GM12878 (cell line): ENCODE data around the gene ANKRD33B. TPM values are rescaled to one million over a fixed set of nuclear protein-coding genes. Genes with fewer than 3 reads are reported as not detected.

Experiments used
- ATAC-seq: fragments of 200-7000 bp; cut with Tn5 transposase; 3 replicates; pipeline ENCODE4 v1.9.1; 2020; ENCODE audit warnings: mild to moderate bottlenecking, moderate library complexity
- BruUV-seq: library from RNA; stranded (reverse); fragments of 400-500 nt; replicated peaks from 2 replicates; lab custom pipeline; 2021; lab: Mats Ljungman, UMichigan
- CTCF ChIA-PET: fragments of 300-600 bp; sonication (Branson Sonifier 250); formaldehyde crosslinking; extraction: SDS; loops from one replicate; lab custom pipeline; 2021; ENCODE audit warnings: inconsistent platforms; lab: Yijun Ruan, JAX
- POLR2A ChIA-PET: fragments of 350-600 bp; formaldehyde crosslinking; extraction: SDS; loops from one replicate; lab custom pipeline; 2021; ENCODE audit warnings: inconsistent platforms; lab: Charles Lee
- RAD21 ChIA-PET: fragments of 300-600 bp; sonication (Branson Sonifier 250); formaldehyde crosslinking; loops from one replicate; lab custom pipeline; 2023; ENCODE audit warnings: antibody characterized with exemption; ENCODE audit not compliant: unreplicated experiment; lab: Charles Lee
- SMC1A ChIA-PET: fragments of 300-600 bp; sonication (Branson Sonifier 250); formaldehyde crosslinking; loops from one replicate; lab custom pipeline; 2023; ENCODE audit not compliant: unreplicated experiment, uncharacterized antibody; lab: Charles Lee
- DNase-seq: peaks from one replicate; pipeline ENCODE4 v3.0.0-alpha.2; 2011; ENCODE audit warnings: low read depth, low spot score
- FAIRE-seq: peaks from 3 replicates; lab custom pipeline; 2011; peaks lifted over from hg19 to GRCh38; lab: Jason Lieb, UNC
- H2AFZ ChIP-seq: 2 replicates; pipeline ENCODE4 v1.6.0; 2011; ENCODE audit warnings: low read depth, low read length, control low read depth; ENCODE audit not compliant: control insufficient read depth
- H3K27ac ChIP-seq: 2 replicates; pipeline ENCODE4 v1.5.1; 2011; ENCODE audit warnings: control low read depth; ENCODE audit not compliant: control insufficient read depth, insufficient read depth
- H3K27me3 ChIP-seq, 2 experiments: replicated peaks in 1 of 2; 2 replicates each; pipeline versions ENCODE4 v1.6.0 to v1.6.1; 2011; ENCODE audit warnings: low read length in 1 of 2; ENCODE audit not compliant: control insufficient read depth in 2 of 2, insufficient read depth in 2 of 2
- H3K36me3 ChIP-seq, 2 experiments: 2 replicates each; pipeline ENCODE4 v1.5.1; 2011; ENCODE audit warnings: low read length in 1 of 2; ENCODE audit not compliant: control insufficient read depth in 2 of 2, insufficient read depth in 2 of 2
- H3K4me1 ChIP-seq: 2 replicates; pipeline ENCODE4 v1.6.1; 2011; ENCODE audit warnings: mild to moderate bottlenecking, low read length, moderate library complexity, mixed read lengths; ENCODE audit not compliant: control insufficient read depth, insufficient read depth
- H3K4me2 ChIP-seq: 2 replicates; pipeline ENCODE4 v1.6.0; 2011; ENCODE audit warnings: control low read depth; ENCODE audit not compliant: control insufficient read depth, insufficient read depth
- H3K4me3 ChIP-seq: fragments of 200-600 bp; sonication (generic); 2 replicates; pipeline ENCODE4 v1.5.1; 2016
- H3K79me2 ChIP-seq: 2 replicates; pipeline ENCODE4 v1.6.0; 2011; ENCODE audit warnings: low read length; ENCODE audit not compliant: control insufficient read depth, insufficient read depth
- H3K9ac ChIP-seq: 2 replicates; pipeline ENCODE4 v1.8.0; 2011; ENCODE audit warnings: low read length, control low read depth, mixed read lengths; ENCODE audit not compliant: control insufficient read depth, insufficient read depth
- H3K9me3 ChIP-seq: replicated peaks from 3 replicates; pipeline ENCODE4 v1.5.1; 2011; ENCODE audit warnings: mild to moderate bottlenecking, low read length; ENCODE audit not compliant: control insufficient read depth, insufficient read depth
- H4K20me1 ChIP-seq: 2 replicates; pipeline ENCODE4 v1.6.0; 2011; ENCODE audit not compliant: control insufficient read depth, insufficient read depth
- BCL11A ChIP-seq: IDR thresholded peaks from 2 replicates; pipeline ENCODE4 v1.6.1; 2011; ENCODE audit warnings: low read depth, low read length
- CEBPB ChIP-seq, 2 experiments: fragments of 150-350 bp in 1 of 2; IDR thresholded peaks; 2 replicates each; pipeline ENCODE4 v1.6.1; 2012 to 2014; ENCODE audit warnings: low read depth in 2 of 2, low read length in 2 of 2, borderline replicate concordance in 1 of 2, inconsistent platforms in 1 of 2
- CHD2 ChIP-seq: IDR thresholded peaks from 2 replicates; pipeline ENCODE4 v1.6.1; 2011; ENCODE audit warnings: low read depth, low read length, improper control_type of control experiment, borderline replicate concordance
- CUX1 ChIP-seq: IDR thresholded peaks from 2 replicates; pipeline ENCODE4 v1.6.1; 2012; ENCODE audit warnings: improper control_type of control experiment, low read depth, low read length; ENCODE audit not compliant: insufficient replicate concordance
- IKZF1 ChIP-seq: fragments of 450-650 bp; conservative IDR thresholded peaks from 2 replicates; pipeline ENCODE4 v1.6.1; 2017; ENCODE audit warnings: antibody characterized with exemption, mild to moderate bottlenecking
- MTA2 ChIP-seq: fragments of 450-650 bp; IDR thresholded peaks from 2 replicates; pipeline ENCODE4 v1.6.1; 2016; ENCODE audit warnings: low read depth, mild to moderate bottlenecking, moderate library complexity
- MYC ChIP-seq: IDR thresholded peaks from 2 replicates; pipeline ENCODE4 v1.6.1; 2011; ENCODE audit warnings: mild to moderate bottlenecking, low read length, moderate library complexity, inconsistent platforms; ENCODE audit not compliant: insufficient read depth, insufficient replicate concordance, insufficient read length, severe bottlenecking
- NR2C1 ChIP-seq: fragments of 450-650 bp; IDR thresholded peaks from 2 replicates; pipeline ENCODE4 v1.6.1; 2017; ENCODE audit warnings: antibody characterized with exemption, mild to moderate bottlenecking, moderate library complexity
- SIN3A ChIP-seq: IDR thresholded peaks from 2 replicates; pipeline ENCODE4 v1.6.1; 2012; ENCODE audit warnings: low read depth, low read length, improper control_type of control experiment
- SMAD1 ChIP-seq: fragments of 450-650 bp; IDR thresholded peaks from 2 replicates; pipeline ENCODE4 v1.6.1; 2018; ENCODE audit warnings: mild to moderate bottlenecking, low read depth; ENCODE audit not compliant: partially characterized antibody
- SPI1 ChIP-seq: IDR thresholded peaks from 2 replicates; pipeline ENCODE4 v1.6.1; 2011; ENCODE audit warnings: low read depth, mild to moderate bottlenecking, low read length, moderate library complexity, borderline replicate concordance; ENCODE audit not compliant: insufficient read depth
- STAT1 ChIP-seq: fragments of 450-650 bp; conservative IDR thresholded peaks from 2 replicates; pipeline ENCODE4 v1.6.1; 2014; ENCODE audit warnings: antibody characterized with exemption, mild to moderate bottlenecking
- WGBS: methylation state at CpG from one replicate; pipeline ENCODE4 v1.1.6; 2016; ENCODE audit warnings: low lambda C conversion rate; ENCODE audit not compliant: insufficient replicate concordance, insufficient coverage; ENCODE audit errors: missing lambda C conversion rate; 5-methylcytosine and 5-hydroxymethylcytosine counted together
- in situ Hi-C: fragments of 300-500 bp; cut with MboI; formaldehyde crosslinking; loops from 9 replicates; pipeline ENCODE4 v1.14.3; 2018; ENCODE audit warnings: mixed read lengths
- intact Hi-C: fragments of 100-400 bp; cut with micrococcal nuclease; formaldehyde crosslinking; loops from one replicate; pipeline ENCODE4 v1.14.2; 2022; ENCODE audit not compliant: unreplicated experiment
- polyA plus RNA-seq, 11 experiments: library from polyadenylated mRNA; depleted of rRNA in 4 of 11; unstranded in 6 of 11; stranded (reverse) in 5 of 11; fragments of >200 nt; fragmentation: Nextera tagmentation in 4 of 11; fragmentation: Illumina TruSeq in 1 of 11; extraction: Ambion mirVana in 4 of 11; extraction: Trizol in 1 of 11; gene quantifications; 1 replicate in 1 of 11; 2 replicates in 10 of 11; pipeline versions ENCODE4 v1.2.1 to v1.2.3, GENCODE V29; 2011 to 2016; ENCODE audit warnings: inconsistent platforms in 2 of 11, missing spikeins in 2 of 11, low read depth in 1 of 11
- total RNA-seq, 4 experiments: library from RNA; depleted of rRNA in 3 of 4; stranded (reverse); fragments of >200 nt in 3 of 4; fragmentation: Illumina TruSeq in 1 of 4; extraction: Trizol in 1 of 4; gene quantifications; 2 replicates each; pipeline versions ENCODE4 v1.2.1 to v1.2.3, GENCODE V29; 2013 to 2021

ANKRD33B gene
- total and polyA plus RNA-seq, 10 of the 15 experiments (the other 5 are each of a cell fraction or from before 2014, with no cell fraction given): 4.9 to 61.6 (median 15.6) TPM

DNA sequence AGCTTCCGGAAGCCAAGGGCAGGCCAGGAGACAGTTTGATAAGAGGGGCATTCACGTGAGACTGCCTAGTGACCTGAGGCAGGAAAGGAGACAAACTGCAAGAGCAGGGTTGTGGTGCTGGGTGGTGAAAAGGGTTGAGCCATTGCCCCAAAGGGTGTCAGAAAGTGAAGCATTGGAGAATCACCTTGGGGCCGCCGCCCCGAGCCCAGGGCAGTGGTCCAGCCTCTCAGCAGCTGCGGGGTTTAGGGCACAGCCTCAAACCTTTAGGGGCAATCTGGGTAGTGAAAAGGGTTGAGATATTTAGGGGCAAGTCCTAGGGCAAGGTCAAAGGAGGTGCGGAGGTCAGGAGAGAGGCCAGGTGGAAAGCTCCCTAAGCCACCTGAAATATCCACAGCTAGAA lies 10.4 kb upstream of the ANKRD33B start:
- intact Hi-C loops (no loop called here), in situ Hi-C loops (no loop called here)
- H3K9me3 ChIP-seq: no peaks in the 10 kb centered on the region; the same call in 2 of the 3 replicates
- DNase-seq (no peak), ATAC-seq (no peak), FAIRE-seq (no peak)
- no peak overlapping the region for H3K27ac ChIP-seq
- no peaks in the 10 kb centered on the region for H3K79me2 ChIP-seq
- ChIA-PET SMC1A (interaction anchor here (0.7 kb wide), 1 partner anchor 293 kb away, joined by 3 read pairs; no protein-coding TSS in a partner anchor), POLR2A (interaction anchor here (0.7 to 1.4 kb wide), 2 partner anchors 9 to 14 kb away, joined by 3 to 4 read pairs; no protein-coding TSS in a partner anchor), CTCF (interaction anchor here (1.2 kb wide), 1 partner anchor 100 kb away, joined by 4 read pairs; no protein-coding TSS in a partner anchor), RAD21 (interaction anchor here (1.1 kb wide), 1 partner anchor 74 kb away, joined by 3 read pairs; no protein-coding TSS in a partner anchor)
- no peak overlapping the region for H3K4me2 ChIP-seq
- H4K20me1 ChIP-seq: no peaks in the 10 kb centered on the region
- 83% methylated on average over 7 of the region's 7 CpGs for WGBS
- no peak overlapping the region for H3K4me3 ChIP-seq
- H3K9ac ChIP-seq: no peak overlapping the region
- H3K4me1 ChIP-seq: peaks cover 22% of the 10 kb centered on the region
- no TSS peak for BruUV-seq
- TF ChIP-seq SMAD1 (no peak), CHD2 (no peak), STAT1 (no peak), NR2C1 (no peak), BCL11A (no peak), MYC (no peak)
- no peaks in the 10 kb centered on the region for H3K27me3 ChIP-seq
- H2AFZ ChIP-seq: no peak overlapping the region
- H3K36me3 ChIP-seq: no peaks in the 10 kb centered on the region

- BruUV-seq: no TSS peak
- Histone ChIP-seq H4K20me1 (no peaks in the 10 kb centered on the region), H3K4me2 (no peak overlapping the region), H3K27ac (no peak overlapping the region), H3K9me3 (no peaks in the 10 kb centered on the region), H2AFZ (no peak overlapping the region), H3K27me3 (no peaks in the 10 kb centered on the region), H3K9ac (no peak overlapping the region), H3K4me1 (peaks cover 22% of the 10 kb centered on the region), H3K4me3 (no peak overlapping the region), H3K79me2 (no peaks in the 10 kb centered on the region), H3K36me3 (no peaks in the 10 kb centered on the region)
- in situ Hi-C loops: no loop called here
- DNase-seq (no peak), FAIRE-seq (no peak), ATAC-seq (no peak)
- ChIA-PET SMC1A (no interaction called here), POLR2A (interaction anchor here (0.6 kb wide), 1 partner anchor 52 kb away, joined by 3 read pairs; no protein-coding TSS in a partner anchor), RAD21 (interaction anchor here (1.3 kb wide), 1 partner anchor 22 kb away, joined by 6 read pairs; no protein-coding TSS in a partner anchor), CTCF (interaction anchor here (0.7 to 7.9 kb wide), 2 partner anchors 72 to 138 kb away, joined by 3 to 57 read pairs; no protein-coding TSS in a partner anchor)
- 83% methylated on average over 8 of the region's 8 CpGs for WGBS
- intact Hi-C loops: no loop called here
- TF ChIP-seq IKZF1: no peak
- TF ChIP-seq SPI1: no peak
- no peak for TF ChIP-seq CEBPB (IDR thresholded peaks at IDR 0.05; ENCODE audit: borderline replicate concordance in 1 of 2, low read depth in 2 of 2, low read length in 2 of 2)
- TF ChIP-seq MTA2: no peak
- TF ChIP-seq CUX1: no peak
- no peak for TF ChIP-seq SIN3A
These were observed 8.6 kb upstream of the ANKRD33B start for GRCh38 chr5:10555277-10555684.
